AG09319 (cell line): ENCODE measurements around the gene TRIM7.
A peak's percentile ranks its signal among the peaks of the same experiment; 100 is the strongest.

ENCODE experiments used
- DNase-seq: peaks from one replicate; pipeline ENCODE4 v3.0.0-alpha.2; 2010; ENCODE audit warnings: low read depth; ENCODE audit errors: extremely low read depth
- CTCF ChIP-seq: IDR thresholded peaks from 2 replicates; pipeline ENCODE4 v1.5.1; 2011; ENCODE audit warnings: low read depth, mild to moderate bottlenecking, inconsistent platforms, low read length, moderate library complexity

Gene TRIM7

GRCh38 chr5:181188700-181189362 is 16.2 kb downstream of the TRIM7 start:
- no peak for DNase-seq
- TF ChIP-seq CTCF = no peak; the same call in 1 of the 2 replicates

- DNase-seq = no peak
- TF ChIP-seq CTCF = peak; percentile 21; the same call in 1 of the 2 replicates
These were observed 17.3 kb downstream of the TRIM7 start for GRCh38 chr5:181187500-181188213.

- no peak for DNase-seq
These were observed 18.0 kb downstream of the TRIM7 start for GRCh38 chr5:181186986-181187499.

GRCh38 chr5:181186022-181186421 is 19.0 kb downstream of the TRIM7 start:
- DNase-seq = no peak

More at GRCh38 chr5:181186986-181187499, 18.0 kb downstream of the TRIM7 start:
- TF ChIP-seq CTCF = no peak

GRCh38 chr5:181185560-181185959 is 19.4 kb downstream of the TRIM7 start:
- no peak for DNase-seq
- TF ChIP-seq CTCF = no peak

More at GRCh38 chr5:181186022-181186421, 19.0 kb downstream of the TRIM7 start:
- TF ChIP-seq CTCF = no peak

- no peak for TF ChIP-seq CTCF
- DNase-seq = no peak
These were observed 20.2 kb downstream of the TRIM7 start for GRCh38 chr5:181184845-181185216.

- no peak for TF ChIP-seq CTCF
These were observed 22.3 kb downstream of the TRIM7 start for GRCh38 chr5:181182651-181183050.

More at GRCh38 chr5:181182651-181183050, 22.3 kb downstream of the TRIM7 start:
- DNase-seq = no peak
